PFSK-1 (cell line): ENCODE measurements around the gene JUNB.

ENCODE experiments used
- FOXP2 ChIP-seq: optimal IDR thresholded peaks from 2 replicates; pipeline ENCODE3; 2011; ENCODE audit warnings: borderline replicate concordance, control low read depth, inconsistent platforms; ENCODE audit not compliant: insufficient read depth; ENCODE audit errors: extremely low read length, extremely low read depth
- POLR2AphosphoS5 ChIP-seq: IDR thresholded peaks from 2 replicates; pipeline ENCODE4 v1.6.1; 2012; ENCODE audit warnings: low read depth, mild to moderate bottlenecking, control low read depth, low read length, moderate library complexity
- REST ChIP-seq, 2 experiments: IDR thresholded peaks; 2 replicates each; pipeline versions ENCODE4 v1.6.1 to v1.8.0; 2011 to 2012; ENCODE audit warnings: low read depth in 2 of 2, low read length in 2 of 2, control low read depth in 1 of 2, inconsistent platforms in 1 of 2, mild to moderate bottlenecking in 1 of 2, moderate library complexity in 1 of 2; ENCODE audit not compliant: insufficient read depth in 1 of 2
- SIN3A ChIP-seq: IDR thresholded peaks from 2 replicates; pipeline ENCODE4 v1.6.1; 2012; ENCODE audit warnings: mild to moderate bottlenecking, low read length, moderate library complexity, borderline replicate concordance; ENCODE audit not compliant: insufficient read depth
- TAF1 ChIP-seq: IDR thresholded peaks from 2 replicates; pipeline ENCODE4 v1.6.1; 2012; ENCODE audit warnings: low read length, control low read depth, borderline replicate concordance; ENCODE audit not compliant: insufficient read depth

- no peak for TF ChIP-seq POLR2AphosphoS5
- TF ChIP-seq REST (IDR thresholded peaks at IDR 0.05; ENCODE audit: insufficient read depth in 1 of 2, low read depth in 2 of 2, low read length in 2 of 2) = no peak
- no peak for TF ChIP-seq TAF1
- no peak for TF ChIP-seq SIN3A
- no peak for TF ChIP-seq FOXP2
These were observed 24.1 kb upstream of the JUNB start for GRCh38 chr19:12767150-12767549.
